Measurements from ENCODE around the gene NKX1-2.

GRCh38 chr10:124484031-124484430 is 34.2 kb upstream of the NKX1-2 start:
- TF ChIP-seq, protein P1, sequence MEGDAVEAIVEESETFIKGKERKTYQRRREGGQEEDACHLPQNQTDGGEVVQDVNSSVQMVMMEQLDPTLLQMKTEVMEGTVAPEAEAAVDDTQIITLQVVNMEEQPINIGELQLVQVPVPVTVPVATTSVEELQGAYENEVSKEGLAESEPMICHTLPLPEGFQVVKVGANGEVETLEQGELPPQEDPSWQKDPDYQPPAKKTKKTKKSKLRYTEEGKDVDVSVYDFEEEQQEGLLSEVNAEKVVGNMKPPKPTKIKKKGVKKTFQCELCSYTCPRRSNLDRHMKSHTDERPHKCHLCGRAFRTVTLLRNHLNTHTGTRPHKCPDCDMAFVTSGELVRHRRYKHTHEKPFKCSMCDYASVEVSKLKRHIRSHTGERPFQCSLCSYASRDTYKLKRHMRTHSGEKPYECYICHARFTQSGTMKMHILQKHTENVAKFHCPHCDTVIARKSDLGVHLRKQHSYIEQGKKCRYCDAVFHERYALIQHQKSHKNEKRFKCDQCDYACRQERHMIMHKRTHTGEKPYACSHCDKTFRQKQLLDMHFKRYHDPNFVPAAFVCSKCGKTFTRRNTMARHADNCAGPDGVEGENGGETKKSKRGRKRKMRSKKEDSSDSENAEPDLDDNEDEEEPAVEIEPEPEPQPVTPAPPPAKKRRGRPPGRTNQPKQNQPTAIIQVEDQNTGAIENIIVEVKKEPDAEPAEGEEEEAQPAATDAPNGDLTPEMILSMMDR (IDR thresholded peaks at IDR 0.05; ENCODE audit: low read depth, low read length) = no peak
- no peak for TF ChIP-seq MAX (IDR thresholded peaks at IDR 0.05; ENCODE audit: low read depth, low read length)
